Measurements from ENCODE around the gene SP9.

SP9 gene

GRCh38 chr2:174328961-174329715 lies 5.6 kb upstream of the SP9 start:
- H3K4me3 ChIP-seq = peak overlapping the region; percentile 37

GRCh38 chr2:174330945-174331594 lies 3.7 kb upstream of the SP9 start:
- DNase-seq (ENCODE audit: low spot score) = no peak
- Histone ChIP-seq H3K4me3 (no peak overlapping the region), H3K27ac (no peak overlapping the region)
- TF ChIP-seq CTCF (IDR thresholded peaks at IDR 0.05) = no peak

More at GRCh38 chr2:174328961-174329715, 5.6 kb upstream of the SP9 start:
- TF ChIP-seq CTCF (IDR thresholded peaks at IDR 0.05) = no peak
- H3K27ac ChIP-seq = no peak overlapping the region
- no peak for DNase-seq (ENCODE audit: low spot score)

GRCh38 chr2:174331595-174332216 lies 3.0 kb upstream of the SP9 start:
- Histone ChIP-seq H3K27ac (no peak overlapping the region), H3K4me3 (no peak overlapping the region)
- no peak for TF ChIP-seq CTCF (IDR thresholded peaks at IDR 0.05)
- DNase-seq (ENCODE audit: low spot score) = no peak

GRCh38 chr2:174332217-174332963 lies 2.4 kb upstream of the SP9 start:
- Histone ChIP-seq H3K27ac (no peak overlapping the region), H3K4me3 (no peak overlapping the region)
- TF ChIP-seq CTCF (IDR thresholded peaks at IDR 0.05) = no peak
- DNase-seq (ENCODE audit: low spot score) = no peak

GRCh38 chr2:174333017-174333371 lies 1.8 kb upstream of the SP9 start:
- DNase-seq (ENCODE audit: low spot score) = no peak
- H3K4me3 ChIP-seq = no peak overlapping the region
- no peak overlapping the region for H3K27ac ChIP-seq
- TF ChIP-seq CTCF (IDR thresholded peaks at IDR 0.05) = no peak

- DNase-seq (ENCODE audit: low spot score) = no peak
- H3K4me3 ChIP-seq = no peak overlapping the region
- no peak for TF ChIP-seq CTCF (IDR thresholded peaks at IDR 0.05)
- H3K27ac ChIP-seq = no peak overlapping the region
These were observed 1.1 kb upstream of the SP9 start for GRCh38 chr2:174333372-174334277.

Data from coronary artery (tissue), 2 donors.